PFSK-1 (cell line): ENCODE results near the gene CTTNBP2.

Experiments used
- FOXP2 ChIP-seq: optimal IDR thresholded peaks from 2 replicates; pipeline ENCODE3; 2011; ENCODE audit warnings: borderline replicate concordance, control low read depth, inconsistent platforms; ENCODE audit not compliant: insufficient read depth; ENCODE audit errors: extremely low read length, extremely low read depth
- POLR2AphosphoS5 ChIP-seq: IDR thresholded peaks from 2 replicates; pipeline ENCODE4 v1.6.1; 2012; ENCODE audit warnings: low read depth, mild to moderate bottlenecking, control low read depth, low read length, moderate library complexity
- SIN3A ChIP-seq: IDR thresholded peaks from 2 replicates; pipeline ENCODE4 v1.6.1; 2012; ENCODE audit warnings: mild to moderate bottlenecking, low read length, moderate library complexity, borderline replicate concordance; ENCODE audit not compliant: insufficient read depth
- TAF1 ChIP-seq: IDR thresholded peaks from 2 replicates; pipeline ENCODE4 v1.6.1; 2012; ENCODE audit warnings: low read length, control low read depth, borderline replicate concordance; ENCODE audit not compliant: insufficient read depth
- TF ChIP-seq, protein P1 (sequence below), 2 experiments: IDR thresholded peaks; 2 replicates each; pipeline versions ENCODE4 v1.6.1 to v1.8.0; 2011 to 2012; ENCODE audit warnings: low read depth in 2 of 2, low read length in 2 of 2, control low read depth in 1 of 2, inconsistent platforms in 1 of 2, mild to moderate bottlenecking in 1 of 2, moderate library complexity in 1 of 2; ENCODE audit not compliant: insufficient read depth in 1 of 2

Gene CTTNBP2

DNA sequence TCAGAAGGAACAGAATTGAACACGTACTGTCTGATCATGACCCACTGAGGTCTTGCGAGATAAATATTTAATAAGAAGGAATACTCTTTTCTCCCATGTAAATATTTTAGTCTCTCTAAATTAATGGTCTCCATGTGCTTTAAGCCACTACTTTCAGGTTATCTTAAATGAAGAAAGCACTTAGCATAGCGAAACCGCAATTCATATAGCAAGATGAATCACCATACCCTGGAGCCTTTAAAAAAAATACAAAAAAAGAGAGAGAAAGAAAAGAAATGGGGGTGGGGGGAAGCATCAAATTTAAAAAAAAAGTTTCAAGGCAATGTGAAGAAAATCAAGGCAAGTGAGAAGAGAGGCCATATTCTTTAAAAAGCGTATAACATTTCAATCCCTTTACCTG is 82.5 kb downstream of the CTTNBP2 start:
- TF ChIP-seq POLR2AphosphoS5 = no peak
- TF ChIP-seq FOXP2 = no peak
- TF ChIP-seq SIN3A = no peak
- TF ChIP-seq TAF1 = no peak
- TF ChIP-seq, protein P1, sequence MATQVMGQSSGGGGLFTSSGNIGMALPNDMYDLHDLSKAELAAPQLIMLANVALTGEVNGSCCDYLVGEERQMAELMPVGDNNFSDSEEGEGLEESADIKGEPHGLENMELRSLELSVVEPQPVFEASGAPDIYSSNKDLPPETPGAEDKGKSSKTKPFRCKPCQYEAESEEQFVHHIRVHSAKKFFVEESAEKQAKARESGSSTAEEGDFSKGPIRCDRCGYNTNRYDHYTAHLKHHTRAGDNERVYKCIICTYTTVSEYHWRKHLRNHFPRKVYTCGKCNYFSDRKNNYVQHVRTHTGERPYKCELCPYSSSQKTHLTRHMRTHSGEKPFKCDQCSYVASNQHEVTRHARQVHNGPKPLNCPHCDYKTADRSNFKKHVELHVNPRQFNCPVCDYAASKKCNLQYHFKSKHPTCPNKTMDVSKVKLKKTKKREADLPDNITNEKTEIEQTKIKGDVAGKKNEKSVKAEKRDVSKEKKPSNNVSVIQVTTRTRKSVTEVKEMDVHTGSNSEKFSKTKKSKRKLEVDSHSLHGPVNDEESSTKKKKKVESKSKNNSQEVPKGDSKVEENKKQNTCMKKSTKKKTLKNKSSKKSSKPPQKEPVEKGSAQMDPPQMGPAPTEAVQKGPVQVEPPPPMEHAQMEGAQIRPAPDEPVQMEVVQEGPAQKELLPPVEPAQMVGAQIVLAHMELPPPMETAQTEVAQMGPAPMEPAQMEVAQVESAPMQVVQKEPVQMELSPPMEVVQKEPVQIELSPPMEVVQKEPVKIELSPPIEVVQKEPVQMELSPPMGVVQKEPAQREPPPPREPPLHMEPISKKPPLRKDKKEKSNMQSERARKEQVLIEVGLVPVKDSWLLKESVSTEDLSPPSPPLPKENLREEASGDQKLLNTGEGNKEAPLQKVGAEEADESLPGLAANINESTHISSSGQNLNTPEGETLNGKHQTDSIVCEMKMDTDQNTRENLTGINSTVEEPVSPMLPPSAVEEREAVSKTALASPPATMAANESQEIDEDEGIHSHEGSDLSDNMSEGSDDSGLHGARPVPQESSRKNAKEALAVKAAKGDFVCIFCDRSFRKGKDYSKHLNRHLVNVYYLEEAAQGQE (IDR thresholded peaks at IDR 0.05; ENCODE audit: insufficient read depth in 1 of 2, low read depth in 2 of 2, low read length in 2 of 2) = no peak

DNA sequence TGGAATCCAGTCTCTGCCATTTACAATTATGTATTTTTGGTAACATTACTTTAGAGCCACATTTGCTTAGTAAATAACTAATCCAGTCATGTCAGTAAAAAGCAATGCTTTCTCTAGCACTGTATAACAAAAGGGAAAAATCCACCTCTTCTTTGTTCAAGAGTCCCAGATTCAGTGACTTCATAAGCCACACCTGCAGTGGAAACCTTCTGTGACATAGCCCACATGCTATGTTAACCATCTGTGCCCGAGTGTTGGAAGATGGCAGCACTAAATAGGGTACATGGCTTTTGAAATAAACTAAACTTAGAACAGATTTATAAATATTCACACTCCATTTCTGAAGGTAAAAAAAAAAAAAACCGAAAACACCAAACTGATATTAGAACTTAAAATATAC is 83.0 kb downstream of the CTTNBP2 start:
- TF ChIP-seq FOXP2 = no peak
- no peak for TF ChIP-seq POLR2AphosphoS5
- TF ChIP-seq, protein P1 (IDR thresholded peaks at IDR 0.05; ENCODE audit: insufficient read depth in 1 of 2, low read depth in 2 of 2, low read length in 2 of 2) = no peak
- no peak for TF ChIP-seq SIN3A
- no peak for TF ChIP-seq TAF1

DNA sequence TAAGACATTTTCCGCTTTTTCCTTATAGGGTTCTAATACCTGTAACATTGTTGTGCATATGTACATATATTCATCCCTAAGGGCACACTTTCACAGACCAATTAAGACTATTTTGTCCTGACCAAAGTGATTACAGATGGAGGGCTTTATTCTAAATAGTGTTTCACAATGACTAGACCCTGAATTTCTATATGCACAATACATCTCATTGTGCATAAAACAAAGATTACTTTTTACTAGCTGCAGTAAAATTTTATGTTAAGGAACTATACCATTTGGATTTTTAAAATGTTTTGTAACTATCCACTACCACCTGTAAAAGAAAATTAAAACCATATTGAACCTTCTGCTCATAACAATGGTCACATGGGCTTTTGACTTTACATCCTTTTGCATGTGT is 87.8 kb downstream of the CTTNBP2 start:
- TF ChIP-seq, protein P1 (IDR thresholded peaks at IDR 0.05; ENCODE audit: insufficient read depth in 1 of 2, low read depth in 2 of 2, low read length in 2 of 2) = no peak
- TF ChIP-seq POLR2AphosphoS5 (no peak), SIN3A (no peak), TAF1 (no peak), FOXP2 (no peak)

DNA sequence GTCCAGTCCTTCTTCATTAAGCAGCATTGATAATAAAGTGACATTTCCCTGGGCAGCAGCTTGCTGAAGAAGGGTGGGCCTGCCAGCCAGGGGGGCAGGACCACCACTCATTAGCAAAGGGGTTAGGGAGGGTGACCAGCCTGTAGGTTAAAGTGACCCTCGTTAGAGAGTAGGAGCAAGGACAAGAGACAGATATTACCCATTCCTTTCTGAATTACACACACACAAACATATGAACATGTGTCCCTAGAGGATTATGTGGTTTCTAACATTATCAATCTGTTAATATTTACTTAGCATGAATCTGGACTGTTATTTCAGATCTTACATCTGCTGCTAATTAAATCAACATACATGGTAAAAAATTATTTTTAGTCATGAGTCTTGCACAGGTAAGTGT is 88.9 kb downstream of the CTTNBP2 start:
- TF ChIP-seq SIN3A = no peak
- TF ChIP-seq FOXP2 = no peak
- no peak for TF ChIP-seq TAF1
- no peak for TF ChIP-seq POLR2AphosphoS5
- TF ChIP-seq, protein P1 (IDR thresholded peaks at IDR 0.05; ENCODE audit: insufficient read depth in 1 of 2, low read depth in 2 of 2, low read length in 2 of 2) = no peak

DNA sequence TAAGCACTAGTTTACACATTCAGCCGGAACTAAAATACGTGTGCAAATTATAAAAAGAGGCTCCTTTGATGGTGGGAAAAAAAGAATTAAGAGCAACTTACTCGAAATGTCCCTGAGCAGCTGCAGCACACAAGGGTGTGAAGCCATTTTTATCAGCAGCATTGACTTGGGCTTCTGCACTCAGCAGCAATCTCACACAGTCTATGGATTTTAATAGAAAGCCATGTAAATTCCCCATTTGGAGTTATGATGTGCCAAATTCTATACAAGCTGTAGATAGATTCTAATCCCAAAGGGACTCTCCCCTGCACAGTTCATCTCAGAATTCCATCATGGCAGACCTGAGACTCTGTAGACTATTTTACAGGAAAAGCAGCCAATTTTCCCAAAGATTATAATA is 90.5 kb downstream of the CTTNBP2 start:
- no peak for TF ChIP-seq TAF1
- no peak for TF ChIP-seq SIN3A
- TF ChIP-seq FOXP2 = no peak
- no peak for TF ChIP-seq POLR2AphosphoS5
- TF ChIP-seq, protein P1 (IDR thresholded peaks at IDR 0.05; ENCODE audit: insufficient read depth in 1 of 2, low read depth in 2 of 2, low read length in 2 of 2) = no peak
